Activated CD4-positive, alpha-beta T cell treated with anti-CD3 and anti-CD28 coated beads, Interleukin-2, amount 10 ng/mL, durations not matched to agents 24 days and 14 days (primary cell): ENCODE measurements around the gene TMEM43. TPM values are rescaled to one million over a fixed set of nuclear protein-coding genes. Genes with fewer than 3 reads are reported as not detected.

Experiments used
- DNase-seq: peaks from one replicate; pipeline ENCODE4 v3.0.0; 2022
- H3K27ac Mint-ChIP-seq: one replicate; pipeline ENCODE4 v1.8.0; 2022; ENCODE audit warnings: mild to moderate bottlenecking, mixed read lengths
- H3K27me3 Mint-ChIP-seq: one replicate; pipeline ENCODE4 v1.8.0; 2022; ENCODE audit warnings: mixed read lengths
- H3K36me3 Mint-ChIP-seq: one replicate; pipeline ENCODE4 v1.8.0; 2022; ENCODE audit warnings: low read depth, mild to moderate bottlenecking, mixed read lengths
- H3K4me1 Mint-ChIP-seq: one replicate; pipeline ENCODE4 v1.8.0; 2021; ENCODE audit warnings: mixed read lengths
- H3K4me3 Mint-ChIP-seq: one replicate; pipeline ENCODE4 v1.8.0; 2022; ENCODE audit warnings: mild to moderate bottlenecking, moderate library complexity, mixed read lengths
- H3K9me3 Mint-ChIP-seq: one replicate; pipeline ENCODE4 v1.8.0; 2021; ENCODE audit warnings: mixed read lengths
- intact Hi-C: fragments of 100-400 bp; cut with micrococcal nuclease; formaldehyde crosslinking; loops from one replicate; pipeline ENCODE4 v1.15.1; 2023
- total RNA-seq: library from RNA; stranded (reverse); gene quantifications from 2 replicates; pipeline ENCODE4 v1.2.3, GENCODE V29; 2022

The TMEM43 gene
- total RNA-seq, 1 donor from 2014 or later = 39.4 TPM

- DNase-seq = no peak
- Mint-ChIP-seq H3K36me3 (peaks cover 42% of the 10 kb centered on the region), H3K4me3 (no peak overlapping the region), H3K4me1 (peaks cover 5% of the 10 kb centered on the region), H3K27ac (no peak overlapping the region), H3K27me3 (no peaks in the 10 kb centered on the region), H3K9me3 (no peaks in the 10 kb centered on the region)
- intact Hi-C loops = no loop called here
These were observed 30.1 kb downstream of the TMEM43 start for GRCh38 chr3:14154895-14155440.

- Mint-ChIP-seq H3K4me3 (no peak overlapping the region), H3K4me1 (peaks cover 5% of the 10 kb centered on the region), H3K36me3 (peaks cover 55% of the 10 kb centered on the region), H3K27me3 (no peaks in the 10 kb centered on the region), H3K27ac (no peak overlapping the region), H3K9me3 (peaks cover 5% of the 10 kb centered on the region)
- intact Hi-C loops = no loop called here
- no peak for DNase-seq
These were observed 31.3 kb downstream of the TMEM43 start for GRCh38 chr3:14156201-14156600.

- intact Hi-C loops = no loop called here
- no peak overlapping the region for H3K27ac Mint-ChIP-seq
These were observed 32.1 kb downstream of the TMEM43 start for GRCh38 chr3:14156843-14157561.

GRCh38 chr3:14157951-14158350 lies 33.1 kb downstream of the TMEM43 start:
- H3K27me3 Mint-ChIP-seq = no peaks in the 10 kb centered on the region
- peaks cover 5% of the 10 kb centered on the region for H3K4me1 Mint-ChIP-seq
- no peak overlapping the region for H3K4me3 Mint-ChIP-seq
- peaks cover 6% of the 10 kb centered on the region for H3K9me3 Mint-ChIP-seq
- peaks cover 70% of the 10 kb centered on the region for H3K36me3 Mint-ChIP-seq
- DNase-seq = peak; percentile 50
- H3K27ac Mint-ChIP-seq = no peak overlapping the region
- intact Hi-C loops = no loop called here

More at GRCh38 chr3:14156843-14157561, 32.1 kb downstream of the TMEM43 start:
- DNase-seq = no peak
- Mint-ChIP-seq H3K27me3 (no peaks in the 10 kb centered on the region), H3K36me3 (peaks cover 63% of the 10 kb centered on the region), H3K4me3 (no peak overlapping the region), H3K4me1 (peaks cover 5% of the 10 kb centered on the region), H3K9me3 (peaks cover 6% of the 10 kb centered on the region)

GRCh38 chr3:14158370-14158769 lies 33.5 kb downstream of the TMEM43 start:
- no peaks in the 10 kb centered on the region for H3K27me3 Mint-ChIP-seq
- no peak for DNase-seq
- intact Hi-C loops = no loop called here
- peaks cover 73% of the 10 kb centered on the region for H3K36me3 Mint-ChIP-seq
- peaks cover 5% of the 10 kb centered on the region for H3K4me1 Mint-ChIP-seq
- H3K4me3 Mint-ChIP-seq = no peak overlapping the region
- no peak overlapping the region for H3K27ac Mint-ChIP-seq
- peaks cover 6% of the 10 kb centered on the region for H3K9me3 Mint-ChIP-seq

GRCh38 chr3:14159426-14159825 lies 34.6 kb downstream of the TMEM43 start:
- intact Hi-C loops = no loop called here
- peaks cover 74% of the 10 kb centered on the region for H3K36me3 Mint-ChIP-seq
- H3K27me3 Mint-ChIP-seq = no peaks in the 10 kb centered on the region
- peaks cover 3% of the 10 kb centered on the region for H3K4me1 Mint-ChIP-seq
- peaks cover 6% of the 10 kb centered on the region for H3K9me3 Mint-ChIP-seq
- no peak for DNase-seq
- no peak overlapping the region for H3K4me3 Mint-ChIP-seq
- no peak overlapping the region for H3K27ac Mint-ChIP-seq

GRCh38 chr3:14161282-14161681 lies 36.4 kb downstream of the TMEM43 start:
- peaks cover 86% of the 10 kb centered on the region for H3K36me3 Mint-ChIP-seq
- H3K27ac Mint-ChIP-seq = no peak overlapping the region
- H3K27me3 Mint-ChIP-seq = no peaks in the 10 kb centered on the region
- intact Hi-C loops = no loop called here
- peaks cover 6% of the 10 kb centered on the region for H3K9me3 Mint-ChIP-seq
- H3K4me1 Mint-ChIP-seq = no peaks in the 10 kb centered on the region
- H3K4me3 Mint-ChIP-seq = no peak overlapping the region
- DNase-seq = no peak

GRCh38 chr3:14162178-14162577 lies 37.3 kb downstream of the TMEM43 start:
- H3K4me1 Mint-ChIP-seq = no peaks in the 10 kb centered on the region
- intact Hi-C loops = no loop called here
- H3K36me3 Mint-ChIP-seq = peaks cover 93% of the 10 kb centered on the region
- DNase-seq = no peak
- no peaks in the 10 kb centered on the region for H3K27me3 Mint-ChIP-seq
- H3K4me3 Mint-ChIP-seq = no peak overlapping the region
- no peak overlapping the region for H3K27ac Mint-ChIP-seq
- H3K9me3 Mint-ChIP-seq = peaks cover 6% of the 10 kb centered on the region

- H3K27ac Mint-ChIP-seq = no peak overlapping the region
- H3K36me3 Mint-ChIP-seq = peaks cover 90% of the 10 kb centered on the region
- no peaks in the 10 kb centered on the region for H3K9me3 Mint-ChIP-seq
- no peaks in the 10 kb centered on the region for H3K27me3 Mint-ChIP-seq
- intact Hi-C loops = no loop called here
- no peak overlapping the region for H3K4me3 Mint-ChIP-seq
- peaks cover 11% of the 10 kb centered on the region for H3K4me1 Mint-ChIP-seq
- DNase-seq = no peak
These were observed 42.2 kb downstream of the TMEM43 start for GRCh38 chr3:14166877-14167603.

- Mint-ChIP-seq H3K27ac (no peak overlapping the region), H3K36me3 (peaks cover 74% of the 10 kb centered on the region), H3K4me1 (peaks cover 17% of the 10 kb centered on the region), H3K27me3 (no peaks in the 10 kb centered on the region), H3K9me3 (no peaks in the 10 kb centered on the region), H3K4me3 (no peak overlapping the region)
- no peak for DNase-seq
- intact Hi-C loops = no loop called here
These were observed 44.6 kb downstream of the TMEM43 start for GRCh38 chr3:14169435-14169834.

GRCh38 chr3:14169871-14170270 lies 45.0 kb downstream of the TMEM43 start:
- peaks cover 70% of the 10 kb centered on the region for H3K36me3 Mint-ChIP-seq
- H3K9me3 Mint-ChIP-seq = no peaks in the 10 kb centered on the region
- peaks cover 19% of the 10 kb centered on the region for H3K4me1 Mint-ChIP-seq
- H3K4me3 Mint-ChIP-seq = no peak overlapping the region
- intact Hi-C loops = loop anchor here (10.0 kb wide), 3 partner anchors 235 to 1685 kb away; partner anchors contain the start of genes SLC6A6 and TSEN2
- peak overlapping the region; percentile 20 for H3K27ac Mint-ChIP-seq
- no peaks in the 10 kb centered on the region for H3K27me3 Mint-ChIP-seq
- no peak for DNase-seq

GRCh38 chr3:14170531-14171159 lies 45.8 kb downstream of the TMEM43 start:
- Mint-ChIP-seq H3K27ac (peak overlapping the region; percentile 62), H3K36me3 (peaks cover 66% of the 10 kb centered on the region), H3K9me3 (no peaks in the 10 kb centered on the region), H3K4me1 (peaks cover 27% of the 10 kb centered on the region), H3K27me3 (no peaks in the 10 kb centered on the region), H3K4me3 (no peak overlapping the region)
- intact Hi-C loops = loop anchor here (10.0 kb wide), 3 partner anchors 234 to 1686 kb away; partner anchors contain the start of genes SLC6A6 and TSEN2
- DNase-seq = no peak

- intact Hi-C loops = loop anchor here (10.0 kb wide), 3 partner anchors 232 to 1688 kb away; partner anchors contain the start of genes SLC6A6 and TSEN2
- peaks cover 42% of the 10 kb centered on the region for H3K4me1 Mint-ChIP-seq
- H3K9me3 Mint-ChIP-seq = no peaks in the 10 kb centered on the region
- H3K27ac Mint-ChIP-seq = no peak overlapping the region
- H3K36me3 Mint-ChIP-seq = peaks cover 51% of the 10 kb centered on the region
- H3K4me3 Mint-ChIP-seq = no peak overlapping the region
- no peak for DNase-seq
- H3K27me3 Mint-ChIP-seq = no peaks in the 10 kb centered on the region
These were observed 47.6 kb downstream of the TMEM43 start for GRCh38 chr3:14172496-14172895.
